Thoracic aorta (tissue), 2 donors: ENCODE results near the gene CBY2. TPM values are rescaled to one million over a fixed set of nuclear protein-coding genes. Genes with fewer than 3 reads are reported as not detected.

Experiments used
- ATAC-seq: fragments of 150-250 bp; one replicate; pipeline ENCODE4 v1.8.0; 2017; ENCODE audit warnings: low read depth; ENCODE audit not compliant: insufficient number of reproducible peaks, low FRiP score
- DNase-seq: peaks from one replicate; pipeline ENCODE4 v3.0.0-alpha.2; 2020; ENCODE audit warnings: low spot score
- H3K27ac ChIP-seq, 2 donors: fragments of 200-600 bp; sonication (generic); 1 replicate in 1 of 2; 2 replicates in 1 of 2; pipeline ENCODE4 v1.5.1; 2016; ENCODE audit warnings: mild to moderate bottlenecking in 2 of 2, moderate library complexity in 2 of 2
- H3K27me3 ChIP-seq: fragments of 200-600 bp; sonication (generic); replicated peaks from 2 replicates; pipeline ENCODE4 v1.6.0; 2016; ENCODE audit warnings: mild to moderate bottlenecking; ENCODE audit not compliant: insufficient read depth
- H3K36me3 ChIP-seq: fragments of 200-600 bp; sonication (generic); one replicate; pipeline ENCODE4 v1.5.1; 2016
- H3K4me1 ChIP-seq, 2 donors: fragments of 200-600 bp; sonication (generic); 1 replicate in 1 of 2; 2 replicates in 1 of 2; pipeline versions ENCODE4 v1.5.1 to v1.6.0; 2016; ENCODE audit warnings: low read depth in 2 of 2, mild to moderate bottlenecking in 1 of 2; ENCODE audit not compliant: control insufficient read depth in 1 of 2
- H3K4me3 ChIP-seq: fragments of 200-600 bp; sonication (generic); 2 replicates; pipeline ENCODE4 v1.5.1; 2016; ENCODE audit warnings: mild to moderate bottlenecking
- H3K9me3 ChIP-seq: fragments of 200-600 bp; sonication (generic); 2 replicates; pipeline ENCODE4 v1.5.1; 2016
- CTCF ChIP-seq: fragments of 200-600 bp; sonication (generic); IDR thresholded peaks from one replicate; pipeline ENCODE4 v1.5.1; 2019; ENCODE audit warnings: antibody characterized with exemption
- total RNA-seq, 2 donors: library from RNA; depleted of rRNA; stranded (reverse); fragments of >200 nt; gene quantifications; one replicate each; pipeline versions ENCODE4 v1.1.0 to v1.2.3, GENCODE V29; 2016

The CBY2 gene
- total RNA-seq, 2 donors from 2014 or later: not detected

GRCh38 chr13:45681113-45681512 is 21.0 kb upstream of the CBY2 start:
- ATAC-seq: no peak
- no peak overlapping the region for H3K4me3 ChIP-seq
- TF ChIP-seq CTCF: no peak
- DNase-seq: no peak
- H3K27me3 ChIP-seq: no peaks in the 10 kb centered on the region
- H3K36me3 ChIP-seq: no peaks in the 10 kb centered on the region
- no peak overlapping the region for H3K27ac ChIP-seq
- no peaks in the 10 kb centered on the region for H3K9me3 ChIP-seq
- no peaks in the 10 kb centered on the region for H3K4me1 ChIP-seq

- Histone ChIP-seq H3K9me3 (no peaks in the 10 kb centered on the region), H3K27me3 (no peaks in the 10 kb centered on the region), H3K4me1 (no peaks in the 10 kb centered on the region), H3K4me3 (no peak overlapping the region), H3K27ac (no peak overlapping the region), H3K36me3 (no peaks in the 10 kb centered on the region)
- DNase-seq (no peak), ATAC-seq (no peak)
- no peak for TF ChIP-seq CTCF
Measured at GRCh38 chr13:45682494-45683008, 19.6 kb upstream of the CBY2 start.

- Histone ChIP-seq H3K27me3 (no peaks in the 10 kb centered on the region), H3K4me1 (no peaks in the 10 kb centered on the region), H3K9me3 (no peaks in the 10 kb centered on the region), H3K36me3 (no peaks in the 10 kb centered on the region), H3K27ac (no peak overlapping the region), H3K4me3 (no peak overlapping the region)
- ATAC-seq (no peak), DNase-seq (no peak)
- TF ChIP-seq CTCF: no peak
Measured at GRCh38 chr13:45683701-45684100, 18.4 kb upstream of the CBY2 start.

GRCh38 chr13:45688577-45688976 is 13.5 kb upstream of the CBY2 start:
- TF ChIP-seq CTCF: no peak
- H3K27ac ChIP-seq: no peak overlapping the region
- H3K9me3 ChIP-seq: no peaks in the 10 kb centered on the region
- H3K4me1 ChIP-seq: no peaks in the 10 kb centered on the region
- no peaks in the 10 kb centered on the region for H3K36me3 ChIP-seq
- ATAC-seq (no peak), DNase-seq (no peak)
- no peaks in the 10 kb centered on the region for H3K27me3 ChIP-seq
- no peak overlapping the region for H3K4me3 ChIP-seq

DNA sequence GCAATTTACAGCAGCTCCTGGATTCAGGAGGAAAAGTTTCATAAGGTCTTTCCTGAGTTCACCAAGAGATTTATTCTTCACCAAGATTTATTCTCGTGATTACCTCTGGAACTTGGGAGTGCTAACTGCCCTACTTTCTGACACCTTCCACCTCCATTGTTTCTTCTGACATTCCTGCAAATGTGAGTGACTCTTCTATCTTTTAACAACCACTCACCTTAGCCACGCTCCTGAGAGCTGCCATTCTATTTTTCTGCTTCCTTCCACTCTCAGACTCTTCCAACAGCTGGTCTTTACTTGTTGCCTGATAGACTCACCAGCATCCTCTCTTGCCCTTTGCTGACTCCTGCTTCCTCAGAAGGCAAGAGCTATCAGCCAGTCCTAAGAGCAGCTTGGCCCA is 11.5 kb upstream of the CBY2 start:
- no peak for TF ChIP-seq CTCF
- DNase-seq (no peak), ATAC-seq (no peak)
- no peaks in the 10 kb centered on the region for H3K4me1 ChIP-seq
- H3K27ac ChIP-seq: no peak overlapping the region
- H3K9me3 ChIP-seq: no peaks in the 10 kb centered on the region
- H3K36me3 ChIP-seq: no peaks in the 10 kb centered on the region
- no peak overlapping the region for H3K4me3 ChIP-seq
- H3K27me3 ChIP-seq: no peaks in the 10 kb centered on the region
